ENCODE results near the gene TXK.

TXK gene

DNA sequence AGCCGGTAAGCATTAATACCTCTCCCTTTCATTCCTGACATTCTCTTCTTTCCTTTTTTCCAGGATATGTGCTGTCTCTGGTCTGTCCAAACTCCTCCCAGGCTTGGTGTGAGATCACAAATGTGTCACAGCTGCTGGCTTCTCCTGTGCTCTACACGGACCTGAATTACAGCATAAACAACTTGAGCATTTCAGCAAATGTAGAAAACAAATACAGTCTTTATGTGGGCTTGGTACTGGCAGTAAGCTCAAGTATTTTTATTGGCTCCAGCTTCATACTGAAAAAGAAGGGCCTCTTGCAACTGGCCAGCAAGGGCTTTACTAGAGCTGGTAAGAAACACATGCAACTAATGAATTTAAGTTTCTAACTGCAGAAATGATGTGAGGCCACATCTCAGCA, 109.0 kb downstream of the TXK start:
- ChIA-PET POLR2A (no interaction called here), CTCF (no interaction called here)
- H3K27ac ChIP-seq (ENCODE audit: extremely low read depth, low read depth, low read length): no peak overlapping the region
- TF ChIP-seq ZNF768 (tag by site-specific recombination; IDR thresholded peaks at IDR 0.05) (no peak), ZNF747 (tag by site-specific recombination; IDR thresholded peaks at IDR 0.05) (no peak), ZNF335 (tag by site-specific recombination; conservative IDR thresholded peaks at IDR 0.05) (no peak), ZNF426 (tag by site-specific recombination; IDR thresholded peaks at IDR 0.05) (no peak), YY1 (tag by site-specific recombination; IDR thresholded peaks at IDR 0.05) (no peak), KLF7 (tag by site-specific recombination; IDR thresholded peaks at IDR 0.05; ENCODE audit: borderline replicate concordance) (no peak), ZNF510 (tag by site-specific recombination; IDR thresholded peaks at IDR 0.05; ENCODE audit: insufficient replicate concordance) (no peak), GLIS1 (tag by site-specific recombination; IDR thresholded peaks at IDR 0.05) (no peak), ZNF48 (tag by site-specific recombination; IDR thresholded peaks at IDR 0.05) (no peak), KLF9 (tag by site-specific recombination; IDR thresholded peaks at IDR 0.05; ENCODE audit: low read depth) (no peak), ZNF621 (tag by site-specific recombination; IDR thresholded peaks at IDR 0.05) (no peak), ZBTB17 (tag by site-specific recombination; IDR thresholded peaks at IDR 0.05) (no peak), ZIC2 (tag by site-specific recombination; IDR thresholded peaks at IDR 0.05) (no peak), ZNF555 (tag by site-specific recombination; conservative IDR thresholded peaks at IDR 0.05) (no peak)
- no peak overlapping the region for H3K4me3 ChIP-seq (ENCODE audit: low read depth, low read length)
- H3K9me3 ChIP-seq (ENCODE audit: control insufficient read depth, insufficient read depth, low read depth, low read length): no peaks in the 10 kb centered on the region
- H3K36me3 ChIP-seq (ENCODE audit: control insufficient read depth in 2 of 2, insufficient read depth in 1 of 2, low read length in 2 of 2): peaks cover 8 to 24% of the 10 kb centered on the region in 2 experiments
- no peaks in the 10 kb centered on the region for H3K4me1 ChIP-seq (ENCODE audit: control insufficient read depth, insufficient read depth, low read length)

DNA sequence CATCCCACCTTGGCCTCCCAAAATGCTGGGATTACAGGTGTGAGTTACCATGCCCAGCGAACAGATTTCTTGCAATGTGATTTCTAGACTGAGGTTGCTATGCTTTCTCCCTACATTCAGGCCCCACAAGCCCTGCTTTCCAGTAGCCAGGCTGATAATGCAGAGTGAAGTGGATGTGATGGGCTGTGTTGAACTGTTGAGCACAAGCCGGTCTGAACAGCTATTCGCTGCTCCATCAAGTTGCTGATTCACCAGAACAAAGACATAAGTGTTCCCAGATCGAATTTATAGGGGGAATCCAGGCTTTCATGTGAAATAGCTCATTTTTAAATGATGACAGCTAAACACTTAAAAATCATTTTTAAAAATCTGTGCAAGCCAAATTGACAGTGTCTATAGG, 109.5 kb downstream of the TXK start:
- Histone ChIP-seq H3K9me3 (ENCODE audit: control insufficient read depth, insufficient read depth, low read depth, low read length) (no peaks in the 10 kb centered on the region), H3K27ac (ENCODE audit: extremely low read depth, low read depth, low read length) (no peak overlapping the region), H3K4me3 (ENCODE audit: low read depth, low read length) (no peak overlapping the region), H3K4me1 (ENCODE audit: control insufficient read depth, insufficient read depth, low read length) (no peaks in the 10 kb centered on the region), H3K36me3 (ENCODE audit: control insufficient read depth in 2 of 2, insufficient read depth in 1 of 2, low read length in 2 of 2) (peaks cover 8 to 24% of the 10 kb centered on the region in 2 experiments)
- TF ChIP-seq MZF1 (tag by site-specific recombination; IDR thresholded peaks at IDR 0.05; ENCODE audit: borderline replicate concordance) (no peak), SETDB1 (IDR thresholded peaks at IDR 0.05; ENCODE audit: insufficient read length, low read length) (no peak), ZNF223 (tag by site-specific recombination; IDR thresholded peaks at IDR 0.05) (no peak)
- POLR2A ChIA-PET: no interaction called here
- CTCF ChIA-PET: no interaction called here

DNA sequence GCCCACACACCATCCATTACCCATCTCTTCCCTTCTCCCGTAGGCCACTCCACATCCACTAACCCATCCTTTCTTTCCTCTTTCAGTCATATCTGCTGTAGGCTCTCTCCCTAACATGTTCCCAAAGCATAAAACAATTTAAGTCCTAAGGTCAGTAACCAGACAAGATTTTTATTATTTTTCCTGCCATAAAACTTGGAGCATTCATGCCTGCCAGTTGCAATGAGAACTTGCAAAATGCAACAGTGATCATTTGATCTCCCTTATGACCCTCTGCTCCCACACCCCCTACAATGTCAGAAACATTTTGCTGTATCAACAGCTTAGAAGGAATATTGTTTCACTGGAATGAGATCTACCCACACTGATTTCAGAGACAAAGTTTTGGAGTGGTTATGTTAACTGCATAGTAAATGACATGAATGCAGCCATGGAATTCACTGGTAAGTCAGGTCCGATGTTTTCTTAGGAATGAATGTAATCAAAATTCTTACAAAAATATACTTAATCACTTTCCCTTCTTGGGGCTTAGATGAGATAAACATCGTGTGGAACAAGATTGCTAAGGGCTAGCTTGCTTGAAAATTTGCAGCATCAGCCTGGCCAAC, 111.8 kb downstream of the TXK start:
- Histone ChIP-seq H3K4me1 (ENCODE audit: control insufficient read depth, insufficient read depth, low read length) (no peaks in the 10 kb centered on the region), H3K36me3 (ENCODE audit: control insufficient read depth in 2 of 2, insufficient read depth in 1 of 2, low read length in 2 of 2) (peaks cover 8 to 17% of the 10 kb centered on the region in 2 experiments), H3K27ac (ENCODE audit: extremely low read depth, low read depth, low read length) (no peak overlapping the region), H3K9me3 (ENCODE audit: control insufficient read depth, insufficient read depth, low read depth, low read length) (no peaks in the 10 kb centered on the region), H3K4me3 (ENCODE audit: low read depth, low read length) (no peak overlapping the region)
- POLR2A ChIA-PET: no interaction called here
- no peak for TF ChIP-seq ZNF610 (tag by site-specific recombination; IDR thresholded peaks at IDR 0.05; ENCODE audit: borderline replicate concordance)
- TF ChIP-seq ZNF558 (tag by site-specific recombination; IDR thresholded peaks at IDR 0.05): no peak
- TF ChIP-seq KLF7 (tag by site-specific recombination; IDR thresholded peaks at IDR 0.05; ENCODE audit: borderline replicate concordance): no peak
- no peak for TF ChIP-seq OSR2 (tag by site-specific recombination; IDR thresholded peaks at IDR 0.05)
- TF ChIP-seq EGR2 (tag by site-specific recombination; IDR thresholded peaks at IDR 0.05; ENCODE audit: low read depth): 0 out of 2 replicates have a peak, but pooled peaks have one; percentile 18
- TF ChIP-seq, protein P1, sequence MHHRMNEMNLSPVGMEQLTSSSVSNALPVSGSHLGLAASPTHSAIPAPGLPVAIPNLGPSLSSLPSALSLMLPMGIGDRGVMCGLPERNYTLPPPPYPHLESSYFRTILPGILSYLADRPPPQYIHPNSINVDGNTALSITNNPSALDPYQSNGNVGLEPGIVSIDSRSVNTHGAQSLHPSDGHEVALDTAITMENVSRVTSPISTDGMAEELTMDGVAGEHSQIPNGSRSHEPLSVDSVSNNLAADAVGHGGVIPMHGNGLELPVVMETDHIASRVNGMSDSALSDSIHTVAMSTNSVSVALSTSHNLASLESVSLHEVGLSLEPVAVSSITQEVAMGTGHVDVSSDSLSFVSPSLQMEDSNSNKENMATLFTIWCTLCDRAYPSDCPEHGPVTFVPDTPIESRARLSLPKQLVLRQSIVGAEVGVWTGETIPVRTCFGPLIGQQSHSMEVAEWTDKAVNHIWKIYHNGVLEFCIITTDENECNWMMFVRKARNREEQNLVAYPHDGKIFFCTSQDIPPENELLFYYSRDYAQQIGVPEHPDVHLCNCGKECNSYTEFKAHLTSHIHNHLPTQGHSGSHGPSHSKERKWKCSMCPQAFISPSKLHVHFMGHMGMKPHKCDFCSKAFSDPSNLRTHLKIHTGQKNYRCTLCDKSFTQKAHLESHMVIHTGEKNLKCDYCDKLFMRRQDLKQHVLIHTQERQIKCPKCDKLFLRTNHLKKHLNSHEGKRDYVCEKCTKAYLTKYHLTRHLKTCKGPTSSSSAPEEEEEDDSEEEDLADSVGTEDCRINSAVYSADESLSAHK (tag by site-specific recombination; IDR thresholded peaks at IDR 0.05): no peak
- TF ChIP-seq PRDM1 (tag by site-specific recombination; IDR thresholded peaks at IDR 0.05): no peak
- CTCF ChIA-PET: no interaction called here

Data from HEK293 (cell line).